ENCODE measurements around the gene PRMT2. TPM values are rescaled to one million over a fixed set of nuclear protein-coding genes. Genes with fewer than 3 reads are reported as not detected.

PRMT2 gene
- total RNA-seq, 2 experiments from 2014 or later: 54.4 to 58.2 TPM

GRCh38 chr21:46645840-46646239 lies 10.4 kb downstream of the PRMT2 start:
- no peak overlapping the region for H3K4me3 Mint-ChIP-seq
- H3K4me1 Mint-ChIP-seq (ENCODE audit: low read depth): peaks cover 39% of the 10 kb centered on the region
- ChIA-PET POLR2A (interaction anchor here (0.8 to 1.2 kb wide), 3 partner anchors 10 to 14 kb away, joined by 3 read pairs; partner anchors contain the start of gene PRMT2), CTCF (interaction anchor here (1.2 to 1.7 kb wide), 2 partner anchors 8 to 176 kb away, joined by 3 to 5 read pairs; no protein-coding TSS in a partner anchor)
- DNase-seq: no peak
- H3K27me3 Mint-ChIP-seq: no peaks in the 10 kb centered on the region
- intact Hi-C loops (cut with micrococcal nuclease): no loop called here
- peaks cover 73% of the 10 kb centered on the region for H3K36me3 Mint-ChIP-seq (ENCODE audit: low read depth)
- H3K9me3 Mint-ChIP-seq: no peaks in the 10 kb centered on the region
- ATAC-seq: no peak
- no peak overlapping the region for H3K27ac Mint-ChIP-seq
- TF ChIP-seq CTCF (IDR thresholded peaks at IDR 0.05): no peak

- Mint-ChIP-seq H3K9me3 (no peaks in the 10 kb centered on the region), H3K36me3 (ENCODE audit: low read depth) (peaks cover 76% of the 10 kb centered on the region), H3K27ac (peak overlapping the region; percentile 72), H3K27me3 (no peaks in the 10 kb centered on the region), H3K4me1 (ENCODE audit: low read depth) (peaks cover 34% of the 10 kb centered on the region), H3K4me3 (no peak overlapping the region)
- ChIA-PET POLR2A (interaction anchor here (0.8 to 1.2 kb wide), 3 partner anchors 11 to 15 kb away, joined by 3 read pairs; partner anchors contain the start of gene PRMT2), CTCF (interaction anchor here (1.2 to 1.7 kb wide), 3 partner anchors 9 to 177 kb away, joined by 3 to 5 read pairs (median 4); no protein-coding TSS in a partner anchor)
- DNase-seq (peak; percentile 42), ATAC-seq (peak; percentile 42)
- intact Hi-C loops (cut with micrococcal nuclease): no loop called here
- no peak for TF ChIP-seq CTCF (IDR thresholded peaks at IDR 0.05)
Measured at GRCh38 chr21:46646541-46647154, 11.2 kb downstream of the PRMT2 start.

DNA sequence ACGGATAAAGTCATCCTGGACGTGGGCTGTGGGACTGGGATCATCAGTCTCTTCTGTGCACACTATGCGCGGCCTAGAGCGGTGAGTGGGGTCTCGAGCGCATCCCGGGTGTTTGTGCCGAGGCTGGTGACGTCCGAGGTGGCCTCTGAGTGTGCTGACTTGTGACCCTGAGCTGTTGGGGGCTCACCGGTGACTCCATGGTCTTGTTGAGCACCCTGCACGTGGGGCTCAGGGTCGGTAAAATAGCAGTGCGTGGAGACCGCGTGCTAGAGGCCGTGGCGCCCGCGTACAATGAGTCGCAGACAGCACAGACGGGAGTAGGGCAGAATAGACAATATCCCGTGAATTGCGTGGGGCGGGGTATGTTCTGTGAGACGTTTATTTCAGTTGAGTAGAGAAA lies 13.1 kb downstream of the PRMT2 start:
- peaks cover 29% of the 10 kb centered on the region for H3K4me1 Mint-ChIP-seq (ENCODE audit: low read depth)
- intact Hi-C loops (cut with micrococcal nuclease): no loop called here
- CTCF ChIA-PET: interaction anchor here (1.0 to 1.5 kb wide), 2 partner anchors 9 kb away, joined by 3 to 4 read pairs; no protein-coding TSS in a partner anchor

DNA sequence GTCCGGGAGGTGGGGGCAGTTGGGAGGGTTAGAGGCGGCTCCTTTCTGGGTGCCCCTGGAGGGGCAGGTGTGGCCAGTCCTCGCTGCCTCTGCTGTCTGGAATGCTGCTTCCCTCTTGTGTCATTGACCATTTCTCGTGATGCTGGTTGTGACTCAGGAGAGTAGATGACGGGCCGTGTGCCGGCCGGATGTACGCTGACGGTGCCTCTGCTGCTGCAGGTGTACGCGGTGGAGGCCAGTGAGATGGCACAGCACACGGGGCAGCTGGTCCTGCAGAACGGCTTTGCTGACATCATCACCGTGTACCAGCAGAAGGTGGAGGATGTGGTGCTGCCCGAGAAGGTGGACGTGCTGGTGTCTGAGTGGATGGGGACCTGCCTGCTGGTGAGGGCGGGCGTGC lies 13.9 kb downstream of the PRMT2 start:
- no peak for TF ChIP-seq CTCF (IDR thresholded peaks at IDR 0.05)
- DNase-seq: no peak
- intact Hi-C loops (cut with micrococcal nuclease): no loop called here
- Mint-ChIP-seq H3K9me3 (peaks cover 8% of the 10 kb centered on the region), H3K27me3 (no peaks in the 10 kb centered on the region), H3K36me3 (ENCODE audit: low read depth) (peaks cover 90% of the 10 kb centered on the region), H3K27ac (no peak overlapping the region), H3K4me3 (no peak overlapping the region), H3K4me1 (ENCODE audit: low read depth) (peaks cover 29% of the 10 kb centered on the region)
- ChIA-PET POLR2A (no interaction called here), CTCF (no interaction called here)
- no peak for ATAC-seq

More for the DNA sequence above, 13.1 kb downstream of the PRMT2 start:
- no peak for DNase-seq
- no peak overlapping the region for H3K27ac Mint-ChIP-seq
- TF ChIP-seq CTCF (IDR thresholded peaks at IDR 0.05): no peak
- H3K9me3 Mint-ChIP-seq: peaks cover 4% of the 10 kb centered on the region
- peaks cover 88% of the 10 kb centered on the region for H3K36me3 Mint-ChIP-seq (ENCODE audit: low read depth)
- H3K4me3 Mint-ChIP-seq: no peak overlapping the region
- no peaks in the 10 kb centered on the region for H3K27me3 Mint-ChIP-seq
- ATAC-seq: no peak
- POLR2A ChIA-PET: no interaction called here

GRCh38 chr21:46650476-46651098 lies 15.1 kb downstream of the PRMT2 start:
- intact Hi-C loops (cut with micrococcal nuclease): no loop called here
- CTCF ChIA-PET: no interaction called here
- Mint-ChIP-seq H3K27ac (peak overlapping the region; percentile 40), H3K27me3 (no peaks in the 10 kb centered on the region), H3K36me3 (ENCODE audit: low read depth) (peaks cover 93% of the 10 kb centered on the region), H3K4me1 (ENCODE audit: low read depth) (peaks cover 29% of the 10 kb centered on the region), H3K4me3 (no peak overlapping the region), H3K9me3 (peaks cover 14% of the 10 kb centered on the region)
- POLR2A ChIA-PET: interaction anchor here (1.6 kb wide), 1 partner anchor 14 kb away, joined by 5 read pairs; the partner anchor contains the start of gene PRMT2
- no peak for TF ChIP-seq CTCF (IDR thresholded peaks at IDR 0.05)
- DNase-seq (no peak), ATAC-seq (no peak)
